Measurements from ENCODE around the gene SIAH2. TPM values are rescaled to one million over a fixed set of nuclear protein-coding genes. Genes with fewer than 3 reads are reported as not detected.

Gene SIAH2
- total and polyA plus RNA-seq, 4 donors: 7.5 to 37.9 (median 21.9) TPM

DNA sequence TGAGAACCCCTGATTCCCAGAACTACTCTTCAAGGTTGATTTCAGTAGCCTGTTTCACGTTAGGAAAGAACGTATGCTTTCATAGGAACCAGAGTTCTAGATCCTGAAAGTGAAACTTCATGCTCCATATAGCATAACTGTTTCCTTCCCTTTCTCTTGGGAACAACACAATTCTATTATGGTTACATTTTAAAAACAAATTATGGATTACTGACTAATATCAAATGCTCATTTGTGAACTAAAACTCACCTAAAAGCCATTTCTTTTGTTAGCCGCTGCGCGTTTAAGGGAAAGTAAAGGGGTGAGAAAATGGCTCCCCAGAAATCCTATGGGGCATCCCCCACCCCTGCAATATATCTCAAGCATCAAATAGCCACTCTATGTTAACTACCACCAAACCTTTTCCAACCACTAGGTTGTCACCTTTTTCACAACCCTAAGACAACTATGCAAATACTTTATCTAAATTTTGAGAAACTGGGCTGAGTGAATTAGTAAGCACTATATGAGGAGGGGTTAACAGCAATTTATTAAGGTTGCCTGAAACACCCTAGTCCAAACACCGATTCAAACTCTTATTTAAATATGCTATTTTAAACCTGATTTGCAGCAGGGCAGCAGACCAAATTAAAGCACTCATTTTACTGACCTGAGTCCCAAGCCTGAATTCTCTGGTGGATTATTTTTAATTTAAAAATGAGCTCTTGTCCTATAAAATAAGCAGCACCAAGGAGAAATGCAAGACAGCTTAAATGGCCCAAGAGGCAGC, 2.4 kb downstream of the SIAH2 start:
- H3K9ac ChIP-seq (ENCODE audit: insufficient read depth in 1 of 2, low read length in 2 of 2): peak overlapping the region in 1 of 2 donors; percentile 73
- H3K4me1 ChIP-seq (ENCODE audit: control insufficient read depth in 5 of 5, insufficient read depth in 5 of 5, low read length in 5 of 5): peaks cover 0 to 33% (median 9%) of the 10 kb centered on the region in 5 donors
- DNase-seq (no peak), ATAC-seq (ENCODE audit: insufficient read depth, low FRiP score) (no peak)
- H3K9me3 ChIP-seq (ENCODE audit: control insufficient read depth in 4 of 4, insufficient read depth in 3 of 4, low read length in 3 of 4): no peaks in the 10 kb centered on the region
- WGBS, 2 donors: 42 to 49% methylated on average over 6 of the region's 6 CpGs
- H3K27me3 ChIP-seq (ENCODE audit: control insufficient read depth in 3 of 3, insufficient read depth in 3 of 3, low read length in 2 of 3): no peaks in the 10 kb centered on the region
- TF ChIP-seq, protein P1, sequence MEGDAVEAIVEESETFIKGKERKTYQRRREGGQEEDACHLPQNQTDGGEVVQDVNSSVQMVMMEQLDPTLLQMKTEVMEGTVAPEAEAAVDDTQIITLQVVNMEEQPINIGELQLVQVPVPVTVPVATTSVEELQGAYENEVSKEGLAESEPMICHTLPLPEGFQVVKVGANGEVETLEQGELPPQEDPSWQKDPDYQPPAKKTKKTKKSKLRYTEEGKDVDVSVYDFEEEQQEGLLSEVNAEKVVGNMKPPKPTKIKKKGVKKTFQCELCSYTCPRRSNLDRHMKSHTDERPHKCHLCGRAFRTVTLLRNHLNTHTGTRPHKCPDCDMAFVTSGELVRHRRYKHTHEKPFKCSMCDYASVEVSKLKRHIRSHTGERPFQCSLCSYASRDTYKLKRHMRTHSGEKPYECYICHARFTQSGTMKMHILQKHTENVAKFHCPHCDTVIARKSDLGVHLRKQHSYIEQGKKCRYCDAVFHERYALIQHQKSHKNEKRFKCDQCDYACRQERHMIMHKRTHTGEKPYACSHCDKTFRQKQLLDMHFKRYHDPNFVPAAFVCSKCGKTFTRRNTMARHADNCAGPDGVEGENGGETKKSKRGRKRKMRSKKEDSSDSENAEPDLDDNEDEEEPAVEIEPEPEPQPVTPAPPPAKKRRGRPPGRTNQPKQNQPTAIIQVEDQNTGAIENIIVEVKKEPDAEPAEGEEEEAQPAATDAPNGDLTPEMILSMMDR (IDR thresholded peaks at IDR 0.05; ENCODE audit: control extremely low read depth, extremely low read depth): no peak
- H3K27ac ChIP-seq (ENCODE audit: low read depth in 1 of 2, low read length in 1 of 2): peak overlapping the region in 1 of 2 donors; percentile 38
- H3K4me3 ChIP-seq: no peak overlapping the region
- H3K36me3 ChIP-seq (ENCODE audit: control insufficient read depth in 4 of 4, insufficient read depth in 4 of 4, low read length in 4 of 4): peaks cover 0 to 7% (median 2%) of the 10 kb centered on the region in 4 donors

DNA sequence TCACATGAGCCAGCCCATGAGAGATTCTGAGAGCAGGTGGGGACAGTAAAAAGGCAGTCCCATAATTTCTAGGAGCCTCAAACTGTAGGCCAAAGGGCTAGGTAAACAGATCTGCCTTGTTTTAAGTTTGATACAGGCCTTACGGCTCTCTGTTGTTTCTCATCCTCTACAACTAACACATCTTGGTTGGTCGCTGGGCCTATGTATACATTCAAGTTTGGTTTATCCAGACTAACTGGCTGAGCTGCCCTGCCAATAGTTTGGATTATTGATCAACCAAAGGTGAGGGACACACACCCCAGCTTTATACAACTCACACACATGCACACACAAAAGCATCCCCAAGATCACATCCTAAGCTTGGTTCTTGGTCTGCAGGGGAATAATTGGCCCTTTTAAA, 3.0 kb downstream of the SIAH2 start:
- Histone ChIP-seq H3K36me3 (ENCODE audit: control insufficient read depth in 4 of 4, insufficient read depth in 4 of 4, low read length in 4 of 4) (peaks cover 0 to 7% (median 2%) of the 10 kb centered on the region in 4 donors), H3K27me3 (ENCODE audit: control insufficient read depth in 3 of 3, insufficient read depth in 3 of 3, low read length in 2 of 3) (no peaks in the 10 kb centered on the region), H3K4me1 (ENCODE audit: control insufficient read depth in 5 of 5, insufficient read depth in 5 of 5, low read length in 5 of 5) (peaks cover 0 to 34% (median 9%) of the 10 kb centered on the region in 5 donors), H3K27ac (ENCODE audit: low read depth in 1 of 2, low read length in 1 of 2) (peak overlapping the region in 1 of 2 donors; percentile 26), H3K4me3 (no peak overlapping the region), H3K9me3 (ENCODE audit: control insufficient read depth in 4 of 4, insufficient read depth in 3 of 4, low read length in 3 of 4) (no peaks in the 10 kb centered on the region), H3K9ac (ENCODE audit: insufficient read depth in 1 of 2, low read length in 2 of 2) (peak overlapping the region in 1 of 2 donors; percentile 73)
- 75 to 85% methylated on average over 2 of the region's 2 CpGs for WGBS, 2 donors
- ATAC-seq (ENCODE audit: insufficient read depth, low FRiP score) (no peak), DNase-seq (no peak)
- TF ChIP-seq, protein P1 (IDR thresholded peaks at IDR 0.05; ENCODE audit: control extremely low read depth, extremely low read depth): no peak

DNA sequence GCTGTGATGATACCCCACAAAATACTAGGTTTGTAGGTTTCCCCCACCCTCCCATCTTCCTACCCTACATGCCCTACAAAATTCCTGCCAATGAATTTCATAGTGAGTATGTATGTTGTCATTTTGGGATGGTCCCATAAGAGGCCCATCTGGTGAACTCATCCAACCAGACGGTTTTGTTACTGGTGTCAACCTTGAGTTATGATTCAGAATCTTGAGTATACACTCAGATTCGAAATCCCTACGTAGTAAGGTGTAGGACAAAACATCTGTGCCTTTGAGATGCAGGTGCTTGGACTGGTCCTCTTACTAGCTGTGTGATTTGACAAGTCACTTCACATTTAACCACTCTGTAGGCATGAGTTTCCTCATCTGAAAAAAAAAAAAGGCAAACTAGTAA, 3.6 kb downstream of the SIAH2 start:
- H3K4me3 ChIP-seq: no peak overlapping the region
- TF ChIP-seq, protein P1 (IDR thresholded peaks at IDR 0.05; ENCODE audit: control extremely low read depth, extremely low read depth): no peak
- ATAC-seq (ENCODE audit: insufficient read depth, low FRiP score): no peak
- no peaks in the 10 kb centered on the region for H3K9me3 ChIP-seq (ENCODE audit: control insufficient read depth in 4 of 4, insufficient read depth in 3 of 4, low read length in 3 of 4)
- H3K4me1 ChIP-seq (ENCODE audit: control insufficient read depth in 5 of 5, insufficient read depth in 5 of 5, low read length in 5 of 5): peaks cover 0 to 35% (median 9%) of the 10 kb centered on the region in 5 donors
- no peaks in the 10 kb centered on the region for H3K27me3 ChIP-seq (ENCODE audit: control insufficient read depth in 3 of 3, insufficient read depth in 3 of 3, low read length in 2 of 3)
- no peak overlapping the region for H3K27ac ChIP-seq (ENCODE audit: low read depth in 1 of 2, low read length in 1 of 2)
- no peak overlapping the region for H3K9ac ChIP-seq (ENCODE audit: insufficient read depth in 1 of 2, low read length in 2 of 2)
- peaks cover 0 to 7% (median 2%) of the 10 kb centered on the region in 4 donors for H3K36me3 ChIP-seq (ENCODE audit: control insufficient read depth in 4 of 4, insufficient read depth in 4 of 4, low read length in 4 of 4)
- WGBS, 2 donors: 83 to 94% methylated on average over 3 of the region's 3 CpGs
- DNase-seq: no peak
